KOPT-K1 (cell line): ENCODE data around the gene KCNQ5.

Source experiments
- H3K27ac ChIP-seq: fragments of 200-600 bp; sonication (generic); 2 replicates; pipeline ENCODE4 v1.5.1; 2016; ENCODE audit warnings: antibody characterized with exemption, mild to moderate bottlenecking, low read depth, low read length; ENCODE audit not compliant: poor library complexity, severe bottlenecking
- H3K36me3 ChIP-seq: fragments of 200-600 bp; sonication (generic); 2 replicates; pipeline ENCODE4 v1.5.1; 2017; ENCODE audit warnings: antibody characterized with exemption, mild to moderate bottlenecking, low read length, moderate library complexity; ENCODE audit not compliant: insufficient read depth
- H3K9me3 ChIP-seq: fragments of 200-600 bp; sonication (generic); 2 replicates; pipeline ENCODE4 v1.5.1; 2017; ENCODE audit warnings: antibody characterized with exemption, low read length, mild to moderate bottlenecking; ENCODE audit not compliant: insufficient read depth, poor library complexity, severe bottlenecking

Gene KCNQ5

GRCh38 chr6:72776456-72776855 lies 154.6 kb downstream of the KCNQ5 start:
- no peak overlapping the region for H3K27ac ChIP-seq
- H3K9me3 ChIP-seq = no peaks in the 10 kb centered on the region
- no peaks in the 10 kb centered on the region for H3K36me3 ChIP-seq

- Histone ChIP-seq H3K36me3 (no peaks in the 10 kb centered on the region), H3K9me3 (no peaks in the 10 kb centered on the region), H3K27ac (no peak overlapping the region)
These were observed 159.8 kb downstream of the KCNQ5 start for GRCh38 chr6:72781624-72782023.

- H3K27ac ChIP-seq = no peak overlapping the region
These were observed 161.2 kb downstream of the KCNQ5 start for GRCh38 chr6:72783035-72783434.

GRCh38 chr6:72783666-72784065 lies 161.8 kb downstream of the KCNQ5 start:
- Histone ChIP-seq H3K36me3 (no peaks in the 10 kb centered on the region), H3K9me3 (no peaks in the 10 kb centered on the region), H3K27ac (no peak overlapping the region)

More at GRCh38 chr6:72783035-72783434, 161.2 kb downstream of the KCNQ5 start:
- Histone ChIP-seq H3K36me3 (no peaks in the 10 kb centered on the region), H3K9me3 (no peaks in the 10 kb centered on the region)

- H3K27ac ChIP-seq = no peak overlapping the region
- H3K9me3 ChIP-seq = no peaks in the 10 kb centered on the region
- no peaks in the 10 kb centered on the region for H3K36me3 ChIP-seq
These were observed 162.2 kb downstream of the KCNQ5 start for GRCh38 chr6:72784071-72784470.

- Histone ChIP-seq H3K9me3 (no peaks in the 10 kb centered on the region), H3K36me3 (no peaks in the 10 kb centered on the region), H3K27ac (no peak overlapping the region)
These were observed 162.7 kb downstream of the KCNQ5 start for GRCh38 chr6:72784581-72784980.

GRCh38 chr6:72787391-72788031 lies 165.6 kb downstream of the KCNQ5 start:
- no peaks in the 10 kb centered on the region for H3K36me3 ChIP-seq
- H3K9me3 ChIP-seq = no peaks in the 10 kb centered on the region
- no peak overlapping the region for H3K27ac ChIP-seq

GRCh38 chr6:72788188-72788587 lies 166.3 kb downstream of the KCNQ5 start:
- H3K27ac ChIP-seq = no peak overlapping the region
- H3K9me3 ChIP-seq = no peaks in the 10 kb centered on the region
- no peaks in the 10 kb centered on the region for H3K36me3 ChIP-seq

- Histone ChIP-seq H3K9me3 (no peaks in the 10 kb centered on the region), H3K27ac (no peak overlapping the region), H3K36me3 (no peaks in the 10 kb centered on the region)
These were observed 167.3 kb downstream of the KCNQ5 start for GRCh38 chr6:72789145-72789544.

GRCh38 chr6:72792692-72793091 lies 170.8 kb downstream of the KCNQ5 start:
- Histone ChIP-seq H3K9me3 (no peaks in the 10 kb centered on the region), H3K27ac (no peak overlapping the region), H3K36me3 (no peaks in the 10 kb centered on the region)

GRCh38 chr6:72793641-72794395 lies 172.0 kb downstream of the KCNQ5 start:
- Histone ChIP-seq H3K9me3 (no peaks in the 10 kb centered on the region), H3K27ac (no peak overlapping the region), H3K36me3 (no peaks in the 10 kb centered on the region)

GRCh38 chr6:72798196-72798595 lies 176.3 kb downstream of the KCNQ5 start:
- no peaks in the 10 kb centered on the region for H3K9me3 ChIP-seq
- H3K27ac ChIP-seq = no peak overlapping the region
- H3K36me3 ChIP-seq = no peaks in the 10 kb centered on the region

GRCh38 chr6:72809746-72810379 lies 188.0 kb downstream of the KCNQ5 start:
- H3K36me3 ChIP-seq = no peaks in the 10 kb centered on the region
- no peak overlapping the region for H3K27ac ChIP-seq
- no peaks in the 10 kb centered on the region for H3K9me3 ChIP-seq

- H3K36me3 ChIP-seq = no peaks in the 10 kb centered on the region
- no peaks in the 10 kb centered on the region for H3K9me3 ChIP-seq
- no peak overlapping the region for H3K27ac ChIP-seq
These were observed 188.9 kb downstream of the KCNQ5 start for GRCh38 chr6:72810571-72811280.

GRCh38 chr6:72811971-72812421 lies 190.1 kb downstream of the KCNQ5 start:
- Histone ChIP-seq H3K9me3 (no peaks in the 10 kb centered on the region), H3K27ac (no peak overlapping the region), H3K36me3 (no peaks in the 10 kb centered on the region)
